H1 (cell line): ENCODE measurements around the gene RDH12. TPM values are rescaled to one million over a fixed set of nuclear protein-coding genes. Genes with fewer than 3 reads are reported as not detected.

Experiments
- CTCF ChIA-PET: fragments of 300-600 bp; sonication (Branson Sonifier 250); formaldehyde crosslinking; loops from one replicate; lab custom pipeline; 2021; ENCODE audit not compliant: partially characterized antibody; lab: Charles Lee
- POLR2A ChIA-PET: fragments of 300-600 bp; sonication (Branson Sonifier 250); formaldehyde crosslinking; loops from one replicate; lab custom pipeline; 2021; ENCODE audit warnings: inconsistent platforms; ENCODE audit not compliant: partially characterized antibody; lab: Charles Lee
- DNase-seq, 2 experiments: peaks; one replicate each; pipeline versions ENCODE4 v3.0.0 to v3.0.0-alpha.2; 2010 to 2022; ENCODE audit warnings: low spot score in 2 of 2, low read depth in 1 of 2, mixed read lengths in 1 of 2
- FAIRE-seq: peaks from 2 replicates; lab custom pipeline; 2011; peaks lifted over from hg19 to GRCh38; lab: Jason Lieb, UNC
- H2AFZ ChIP-seq: 2 replicates; pipeline ENCODE4 v1.8.1; 2012; ENCODE audit warnings: low read length, inconsistent platforms
- H2AK5ac ChIP-seq: 2 replicates; pipeline ENCODE4 v1.6.1; 2013; ENCODE audit warnings: low read depth, low read length
- H2BK120ac ChIP-seq: replicated peaks from 2 replicates; pipeline ENCODE3; 2013; ENCODE audit warnings: low read depth, low read length, inconsistent platforms
- H2BK12ac ChIP-seq: 2 replicates; pipeline ENCODE4 v1.6.1; 2013; ENCODE audit warnings: low read depth, low read length
- H2BK15ac ChIP-seq: 2 replicates; pipeline ENCODE4 v1.6.1; 2013; ENCODE audit warnings: low read length
- H2BK20ac ChIP-seq: 2 replicates; pipeline ENCODE4 v1.6.1; 2013; ENCODE audit warnings: low read length
- H2BK5ac ChIP-seq: 2 replicates; pipeline ENCODE4 v1.6.1; 2013; ENCODE audit warnings: low read depth, low read length
- H3K14ac ChIP-seq: 2 replicates; pipeline ENCODE4 v1.6.1; 2013; ENCODE audit warnings: inconsistent platforms; ENCODE audit not compliant: insufficient read length
- H3K18ac ChIP-seq: 2 replicates; pipeline ENCODE4 v1.6.1; 2013; ENCODE audit warnings: low read length; ENCODE audit errors: extremely low read depth
- H3K23ac ChIP-seq: 2 replicates; pipeline ENCODE4 v1.6.1; 2013; ENCODE audit warnings: inconsistent platforms; ENCODE audit not compliant: insufficient read length
- H3K23me2 ChIP-seq: 2 replicates; pipeline ENCODE4 v1.6.1; 2013; ENCODE audit warnings: low read depth, low read length
- H3K27ac ChIP-seq: 2 replicates; pipeline ENCODE4 v1.6.1; 2011; ENCODE audit warnings: low read depth, low read length, inconsistent platforms
- H3K27me3 ChIP-seq, 4 experiments: replicated peaks in 1 of 4; 1 replicate in 1 of 4; 2 replicates in 3 of 4; pipeline versions ENCODE4 v1.6.1 to v1.8.1; 2011 to 2013; ENCODE audit warnings: low read length in 3 of 4, mild to moderate bottlenecking in 3 of 4, inconsistent platforms in 2 of 4, mixed read lengths in 2 of 4, moderate library complexity in 1 of 4; ENCODE audit not compliant: control insufficient read depth in 3 of 4, insufficient read depth in 3 of 4; ENCODE audit errors: extremely low read depth in 1 of 4
- H3K36me3 ChIP-seq, 4 experiments: 2 replicates each; pipeline versions ENCODE4 v1.6.1 to v1.8.1; 2011 to 2013; ENCODE audit warnings: mild to moderate bottlenecking in 4 of 4, low read length in 3 of 4, moderate library complexity in 2 of 4, control low read depth in 1 of 4, inconsistent platforms in 1 of 4; ENCODE audit not compliant: insufficient read depth in 4 of 4, control insufficient read depth in 2 of 4
- H3K4ac ChIP-seq: replicated peaks from 2 replicates; pipeline ENCODE3; 2013; ENCODE audit warnings: low read length, low read depth, mixed read lengths, inconsistent platforms; ENCODE audit not compliant: insufficient read length
- H3K4me1 ChIP-seq, 4 experiments: replicated peaks in 1 of 4; 1 replicate in 1 of 4; 2 replicates in 3 of 4; pipeline versions ENCODE4 v1.6.1 to v1.8.1; 2011 to 2013; ENCODE audit warnings: low read length in 3 of 4, inconsistent platforms in 2 of 4, mixed read lengths in 1 of 4; ENCODE audit not compliant: insufficient read depth in 4 of 4, control insufficient read depth in 3 of 4
- H3K4me2 ChIP-seq, 2 experiments: 2 replicates each; pipeline versions ENCODE4 v1.6.1 to v1.8.1; 2011 to 2013; ENCODE audit warnings: low read depth in 2 of 2, low read length in 2 of 2, control low read depth in 1 of 2, inconsistent platforms in 1 of 2, mild to moderate bottlenecking in 1 of 2; ENCODE audit not compliant: insufficient read depth in 1 of 2
- H3K4me3 ChIP-seq, 4 experiments: fragments of 200-600, 300-600 bp in 1 of 4; sonication (generic), shearing (Covaris generic), sonication (Bioruptor Twin) in 1 of 4; 2 replicates each; pipeline versions ENCODE4 v1.5.1 to v1.8.1; 2011 to 2016; ENCODE audit warnings: low read length in 4 of 4, low read depth in 3 of 4, control low read depth in 2 of 4, inconsistent platforms in 2 of 4, mild to moderate bottlenecking in 2 of 4, mixed read lengths in 1 of 4, moderate library complexity in 1 of 4; ENCODE audit not compliant: insufficient read depth in 2 of 4; ENCODE audit errors: extremely low read depth in 1 of 4
- H3K56ac ChIP-seq: replicated peaks from 2 replicates; pipeline ENCODE3; 2013; ENCODE audit warnings: low read depth, mild to moderate bottlenecking, mixed read lengths, low read length, inconsistent platforms; ENCODE audit not compliant: insufficient read length
- H3K79me1 ChIP-seq: 2 replicates; pipeline ENCODE4 v1.6.1; 2013; ENCODE audit warnings: low read depth, low read length, control low read depth
- H3K79me2 ChIP-seq, 2 experiments: 2 replicates each; pipeline versions ENCODE4 v1.6.1 to v1.8.1; 2012 to 2013; ENCODE audit warnings: low read length in 2 of 2, mild to moderate bottlenecking in 2 of 2, inconsistent platforms in 1 of 2; ENCODE audit not compliant: insufficient read depth in 2 of 2, control insufficient read depth in 1 of 2
- H3K9ac ChIP-seq, 4 experiments: replicated peaks in 1 of 4; 1 replicate in 1 of 4; 2 replicates in 3 of 4; pipeline versions ENCODE4 v1.6.1 to v1.8.1; 2011 to 2013; ENCODE audit warnings: low read depth in 3 of 4, low read length in 3 of 4, control low read depth in 2 of 4, mild to moderate bottlenecking in 2 of 4, moderate library complexity in 2 of 4, inconsistent platforms in 1 of 4; ENCODE audit errors: extremely low read depth in 1 of 4
- H3K9me3 ChIP-seq, 2 experiments: 2 replicates each; pipeline versions ENCODE4 v1.6.1 to v1.8.1; 2012 to 2013; ENCODE audit warnings: mild to moderate bottlenecking in 2 of 2, moderate library complexity in 2 of 2, control low read depth in 1 of 2, inconsistent platforms in 1 of 2, low read depth in 1 of 2, low read length in 1 of 2, mixed read lengths in 1 of 2; ENCODE audit not compliant: insufficient read depth in 2 of 2
- H4K20me1 ChIP-seq, 2 experiments: replicated peaks in 1 of 2; 2 replicates each; pipeline versions ENCODE3 to v1.8.1; 2011 to 2013; ENCODE audit warnings: inconsistent platforms in 2 of 2, low read length in 2 of 2, mild to moderate bottlenecking in 1 of 2; ENCODE audit not compliant: insufficient read depth in 2 of 2, control insufficient read depth in 1 of 2
- H4K5ac ChIP-seq: 2 replicates; pipeline ENCODE4 v1.6.1; 2013; ENCODE audit warnings: low read length, low read depth, mixed read lengths, inconsistent platforms; ENCODE audit not compliant: insufficient read length
- H4K8ac ChIP-seq: 2 replicates; pipeline ENCODE4 v1.8.0; 2013; ENCODE audit warnings: mild to moderate bottlenecking, moderate library complexity, low read length, inconsistent platforms; ENCODE audit not compliant: insufficient read depth; ENCODE audit errors: extremely low read depth
- H4K91ac ChIP-seq: replicated peaks from 2 replicates; pipeline ENCODE3; 2013; ENCODE audit warnings: low read length, mixed read lengths, inconsistent platforms; ENCODE audit not compliant: insufficient read length
- BRCA1 ChIP-seq: IDR thresholded peaks from 2 replicates; pipeline ENCODE4 v1.6.1; 2012; ENCODE audit warnings: low read depth, low read length, improper control_type of control experiment
- CBX5 ChIP-seq: fragments of 300-800, 300-1000 bp; sonication (generic); IDR thresholded peaks from 2 replicates; pipeline ENCODE4 v1.7.1; 2016; ENCODE audit warnings: antibody characterized with exemption, low read length, low read depth
- CTCF ChIP-seq, 3 experiments: IDR thresholded peaks; 1 replicate in 2 of 3; 2 replicates in 1 of 3; pipeline versions ENCODE4 v1.5.1 to v1.6.1; 2011; ENCODE audit warnings: low read length in 3 of 3, mild to moderate bottlenecking in 3 of 3, inconsistent platforms in 2 of 3, low read depth in 1 of 3, moderate library complexity in 1 of 3; ENCODE audit not compliant: insufficient read depth in 1 of 3; ENCODE audit errors: control extremely low read depth in 1 of 3
- KDM4A ChIP-seq: IDR thresholded peaks from one replicate; pipeline ENCODE4 v1.7.1; 2012; ENCODE audit warnings: low read depth, mild to moderate bottlenecking, moderate library complexity, low read length, inconsistent platforms; ENCODE audit not compliant: severe bottlenecking
- PHF8 ChIP-seq: fragments of 200-600 bp; sonication (generic); conservative IDR thresholded peaks from 2 replicates; pipeline ENCODE4 v1.7.1; 2012; ENCODE audit warnings: low read depth, mild to moderate bottlenecking, inconsistent platforms, low read length, moderate library complexity
- POLR2A ChIP-seq, 2 experiments: IDR thresholded peaks; 1 replicate in 1 of 2; 2 replicates in 1 of 2; pipeline ENCODE4 v1.6.1; 2011; ENCODE audit warnings: low read depth in 2 of 2, low read length in 2 of 2, mild to moderate bottlenecking in 2 of 2; ENCODE audit errors: control extremely low read depth in 1 of 2
- RAD21 ChIP-seq, 2 experiments: IDR thresholded peaks in 1 of 2; conservative IDR thresholded peaks in 1 of 2; 2 replicates each; pipeline ENCODE4 v1.6.1; 2011; ENCODE audit warnings: low read depth in 2 of 2, low read length in 2 of 2, improper control_type of control experiment in 1 of 2, inconsistent platforms in 1 of 2, mild to moderate bottlenecking in 1 of 2, moderate library complexity in 1 of 2
- RNF2 ChIP-seq: fragments of 200-900, 300-1000 bp; sonication (generic); IDR thresholded peaks from 2 replicates; pipeline ENCODE4 v1.7.1; 2016; ENCODE audit warnings: borderline replicate concordance, low read depth, mild to moderate bottlenecking, antibody characterized with exemption, low read length; ENCODE audit not compliant: poor library complexity, severe bottlenecking; ENCODE audit errors: missing control alignments
- TCF12 ChIP-seq: IDR thresholded peaks from 2 replicates; pipeline ENCODE4 v1.6.1; 2011; ENCODE audit warnings: low read depth, mild to moderate bottlenecking, low read length
- WGBS, 2 experiments: shearing (Covaris generic) in 1 of 2; methylation state at CpG; one replicate each; pipeline versions ENCODE4 v1.1.6 to v1.1.7; 2013 to 2015; ENCODE audit warnings: low lambda C conversion rate in 2 of 2, mixed read lengths in 2 of 2, inconsistent platforms in 1 of 2, low coverage in 1 of 2, missing lambda C conversion rate in 1 of 2; ENCODE audit not compliant: insufficient replicate concordance in 2 of 2, insufficient coverage in 1 of 2, insufficient read length in 1 of 2; ENCODE audit errors: extremely low coverage in 1 of 2, missing lambda C conversion rate in 1 of 2; 5-methylcytosine and 5-hydroxymethylcytosine counted together
- polyA plus RNA-seq, 7 experiments: library from polyadenylated mRNA; depleted of rRNA in 3 of 7; stranded (reverse) in 5 of 7; unstranded in 2 of 7; fragments of >200 nt in 5 of 7; fragments of 200-250 nt in 2 of 7; gene quantifications; 1 replicate in 5 of 7; 2 replicates in 1 of 7; 4 replicates in 1 of 7; pipeline versions ENCODE4 v1.2.1 to v1.2.3, GENCODE V29; 2011 to 2013; ENCODE audit warnings: missing spikeins in 2 of 7, mixed read lengths in 2 of 7
- total RNA-seq: library from RNA; stranded (reverse); fragmentation: NEBNext Ultra II Directional; extraction: Animal tissue kit (Norgen Biotek cat#: 25700); gene quantifications from 2 replicates; pipeline ENCODE4 v1.2.1, GENCODE V29; 2021

The RDH12 gene
- total and polyA plus RNA-seq, 2 of the 8 experiments (the other 6 are each of a cell fraction or from before 2014, with no cell fraction given), result 1.2 to 1.5 TPM

DNA sequence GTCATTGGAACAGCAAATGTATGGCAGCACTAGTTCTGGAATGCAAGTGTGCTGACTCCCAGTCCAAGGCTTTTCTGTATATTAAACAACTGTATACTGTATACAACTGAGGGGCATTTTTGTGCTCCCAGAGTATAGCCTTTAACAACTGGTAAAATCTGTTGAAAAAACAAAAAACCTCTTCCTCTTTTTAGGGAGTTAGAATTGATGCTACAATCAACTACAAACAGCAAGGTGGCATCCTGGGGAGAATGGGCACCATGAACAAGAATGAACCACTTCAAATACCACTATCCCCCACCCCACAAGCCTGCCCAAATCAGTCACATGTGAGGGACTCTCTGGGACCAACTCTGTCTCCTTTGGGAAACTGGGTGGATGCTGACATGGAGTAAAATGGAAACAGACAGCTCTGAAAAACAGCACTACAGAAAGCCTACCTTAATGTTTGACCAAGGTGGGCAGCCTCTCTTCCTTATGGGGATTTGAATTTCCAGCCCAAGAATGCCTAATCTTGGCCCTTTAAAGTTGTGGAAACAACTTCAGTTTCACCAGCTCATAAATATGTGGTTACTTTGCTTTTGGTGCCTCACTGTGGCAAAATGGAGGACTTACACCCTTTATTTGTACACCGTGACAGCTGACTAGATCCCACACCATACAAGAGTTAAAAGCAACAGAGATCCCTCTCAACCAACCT, 34.8 kb upstream of the RDH12 start:
- Histone ChIP-seq H3K9me3 (no peaks in the 10 kb centered on the region), H2AFZ (no peak overlapping the region), H4K20me1 (peaks cover 0 to 8% of the 10 kb centered on the region in 2 experiments), H3K23me2 (no peaks in the 10 kb centered on the region), H4K91ac (no peak overlapping the region), H3K56ac (no peak overlapping the region), H3K4me1 (no peaks in the 10 kb centered on the region), H4K8ac (no peak overlapping the region), H3K79me2 (peaks cover 0 to 65% of the 10 kb centered on the region in 2 experiments; a peak in 2 of 4 replicates), H3K36me3 (no peaks in the 10 kb centered on the region), H3K79me1 (peaks cover 2% of the 10 kb centered on the region; the same call in 1 of the 2 replicates), H3K4me2 (no peak overlapping the region), H3K14ac (no peak overlapping the region), H3K18ac (no peak overlapping the region), H3K4ac (no peak overlapping the region), H4K5ac (no peak overlapping the region), H3K4me3 (no peak overlapping the region), H3K9ac (no peak overlapping the region), H2BK20ac (no peak overlapping the region), H3K27me3 (no peaks in the 10 kb centered on the region), H2BK120ac (no peak overlapping the region), H2BK12ac (no peak overlapping the region), H2AK5ac (no peak overlapping the region), H3K23ac (no peak overlapping the region), H2BK15ac (no peak overlapping the region), H3K27ac (no peak overlapping the region), H2BK5ac (no peak overlapping the region)
- POLR2A ChIA-PET, result interaction anchor here (0.9 to 1.4 kb wide), 3 partner anchors 28 to 67 kb away, joined by 4 read pairs; partner anchors contain the start of genes PIGH and RDH11
- TF ChIP-seq CBX5, result no peak
- no peak for TF ChIP-seq PHF8
- peak; percentile 81 to 82 for TF ChIP-seq RAD21 (IDR thresholded peaks at IDR 0.05 in 1 of 2, conservative IDR thresholded peaks at IDR 0.05 in 1 of 2; ENCODE audit: low read depth in 2 of 2, low read length in 2 of 2)
- TF ChIP-seq BRCA1, result no peak
- TF ChIP-seq RNF2, result no peak
- peak in 2 of 3 experiments; percentile 71; a peak in 3 of 4 replicates for TF ChIP-seq CTCF (IDR thresholded peaks at IDR 0.05; ENCODE audit: control extremely low read depth in 1 of 3, insufficient read depth in 1 of 3, low read depth in 1 of 3, low read length in 3 of 3)
- no peak for TF ChIP-seq TCF12
- no peak for TF ChIP-seq KDM4A
- TF ChIP-seq POLR2A (IDR thresholded peaks at IDR 0.05; ENCODE audit: control extremely low read depth in 1 of 2, low read depth in 2 of 2, low read length in 2 of 2), result no peak
- 56% methylated on average over 1 of the region's 1 CpG; no CpG with 5 or more reads in 1 of the 2 experiments for WGBS, 2 experiments
- DNase-seq, result no peak
- CTCF ChIA-PET, result interaction anchor here (0.5 to 14.5 kb wide), 34 partner anchors 9 to 240 kb away, joined by 3 to 142 read pairs (median 4); partner anchors contain the start of genes ARG2 and RDH12
- peak; percentile 81 for FAIRE-seq
